WTC11 (cell line): Measurements from ENCODE around the gene ILDR2. TPM values are rescaled to one million over a fixed set of nuclear protein-coding genes. Genes with fewer than 3 reads are reported as not detected.

Experiments
- ATAC-seq: fragments of 200-7000 bp; cut with Tn5 transposase; 2 replicates; pipeline ENCODE4 v1.10.0; 2021; ENCODE audit warnings: mild to moderate bottlenecking, moderate library complexity
- CTCF ChIA-PET: fragments of 300-600 bp; sonication (Branson Sonifier 250); formaldehyde crosslinking; loops from one replicate; lab custom pipeline; 2021; ENCODE audit warnings: antibody characterized with exemption; lab: Charles Lee
- POLR2A ChIA-PET: fragments of 350-600 bp; sonication (Branson Sonifier 250); formaldehyde crosslinking; loops from one replicate; lab custom pipeline; 2021; ENCODE audit warnings: antibody characterized with exemption; lab: Charles Lee
- DNase-seq: peaks from one replicate; pipeline ENCODE4 v3.0.0; 2021; ENCODE audit warnings: low spot score
- H3K27ac Mint-ChIP-seq: 2 replicates; pipeline ENCODE4 v1.8.0; 2021; ENCODE audit warnings: mixed read lengths
- H3K27me3 Mint-ChIP-seq: 2 replicates; pipeline ENCODE4 v1.8.0; 2021; ENCODE audit warnings: low read depth, mild to moderate bottlenecking, moderate library complexity, mixed read lengths
- H3K36me3 Mint-ChIP-seq: 2 replicates; pipeline ENCODE4 v1.8.0; 2021; ENCODE audit warnings: mixed read lengths
- H3K4me1 Mint-ChIP-seq: 2 replicates; pipeline ENCODE4 v1.8.0; 2022; ENCODE audit warnings: mixed read lengths
- H3K4me3 Mint-ChIP-seq: 2 replicates; pipeline ENCODE4 v1.8.0; 2021; ENCODE audit warnings: mild to moderate bottlenecking, moderate library complexity, mixed read lengths
- H3K9me3 Mint-ChIP-seq: 2 replicates; pipeline ENCODE4 v1.8.0; 2021; ENCODE audit warnings: mixed read lengths
- AFF4 ChIP-seq: sonication (generic); formaldehyde crosslinking; IDR thresholded peaks from 2 replicates; pipeline ENCODE4 v1.8.1; 2023; ENCODE audit warnings: mild to moderate bottlenecking, missing genetic modification reagents, borderline replicate concordance
- ATF6 ChIP-seq: sonication (generic); formaldehyde crosslinking; IDR thresholded peaks from 2 replicates; pipeline ENCODE4 v1.8.1; 2023; ENCODE audit warnings: mild to moderate bottlenecking, missing genetic modification reagents
- EMX1 ChIP-seq: fragments of 250-450 bp; sonication (Bioruptor Pico); IDR thresholded peaks from 2 replicates; pipeline ENCODE4 v1.8.0; 2021; ENCODE audit warnings: mild to moderate bottlenecking
- ESRRA ChIP-seq: sonication (generic); formaldehyde crosslinking; IDR thresholded peaks from 2 replicates; pipeline ENCODE4 v1.8.1; 2022; ENCODE audit warnings: mild to moderate bottlenecking, missing genetic modification reagents, borderline replicate concordance
- GABPB1 ChIP-seq: sonication (generic); formaldehyde crosslinking; IDR thresholded peaks from 2 replicates; pipeline ENCODE4 v1.8.1; 2023; ENCODE audit warnings: mild to moderate bottlenecking, missing genetic modification reagents
- NR2C2 ChIP-seq: sonication (generic); formaldehyde crosslinking; IDR thresholded peaks from 2 replicates; pipeline ENCODE4 v1.8.0; 2022; ENCODE audit warnings: mild to moderate bottlenecking, missing genetic modification reagents
- PREB ChIP-seq: sonication (generic); formaldehyde crosslinking; IDR thresholded peaks from 2 replicates; pipeline ENCODE4 v1.8.1; 2022; ENCODE audit warnings: mild to moderate bottlenecking, missing genetic modification reagents, moderate library complexity, borderline replicate concordance
- SOX15 ChIP-seq: fragments of 250-450 bp; sonication (Bioruptor Pico); IDR thresholded peaks from 2 replicates; pipeline ENCODE4 v1.9.0; 2021; ENCODE audit warnings: mild to moderate bottlenecking
- SP1 ChIP-seq: sonication (generic); formaldehyde crosslinking; conservative IDR thresholded peaks from 2 replicates; pipeline ENCODE4 v1.8.1; 2022; ENCODE audit warnings: missing genetic modification reagents
- USF2 ChIP-seq: sonication (generic); formaldehyde crosslinking; IDR thresholded peaks from 2 replicates; pipeline ENCODE4 v1.8.1; 2023; ENCODE audit warnings: mild to moderate bottlenecking, missing genetic modification reagents, moderate library complexity
- ZNF396 ChIP-seq: fragments of 250-450 bp; sonication (Bioruptor Pico); IDR thresholded peaks from 2 replicates; pipeline ENCODE4 v1.8.0; 2021; ENCODE audit warnings: mild to moderate bottlenecking, moderate library complexity, borderline replicate concordance
- total RNA-seq: library from RNA; stranded (reverse); gene quantifications from 3 replicates; pipeline ENCODE4 v1.2.3, GENCODE V29; 2021

ILDR2 gene
- total RNA-seq, 1 experiment from 2014 or later, result 1.6 TPM

GRCh38 chr1:167000546-167000945 is 25.2 kb upstream of the ILDR2 start (continued):
- TF ChIP-seq NR2C2 (CRISPR knock-in tag), result no peak

GRCh38 chr1:166999500-167000055 is 24.2 kb upstream of the ILDR2 start:
- Mint-ChIP-seq H3K36me3 (peaks cover 2% of the 10 kb centered on the region; the same call in 1 of the 2 replicates), H3K4me1 (peaks cover 9% of the 10 kb centered on the region), H3K9me3 (peaks cover 19% of the 10 kb centered on the region), H3K4me3 (no peak overlapping the region), H3K27me3 (no peaks in the 10 kb centered on the region), H3K27ac (no peak overlapping the region)
- CTCF ChIA-PET, result interaction anchor here (0.9 to 1.5 kb wide), 3 partner anchors 60 to 116 kb away, joined by 5 to 6 read pairs (median 6); no protein-coding TSS in a partner anchor
- POLR2A ChIA-PET, result no interaction called here
- TF ChIP-seq ATF6 (CRISPR knock-in tag) (no peak), ZNF396 (CRISPR knock-in tag) (no peak), SOX15 (no peak), SP1 (no peak)
- DNase-seq, result no peak
- no peak for ATAC-seq

- H3K27ac Mint-ChIP-seq, result no peak overlapping the region
- DNase-seq, result no peak
- H3K4me1 Mint-ChIP-seq, result peaks cover 9% of the 10 kb centered on the region
- CTCF ChIA-PET, result interaction anchor here (0.9 to 1.5 kb wide), 3 partner anchors 60 to 115 kb away, joined by 5 to 6 read pairs (median 6); no protein-coding TSS in a partner anchor
- H3K36me3 Mint-ChIP-seq, result peaks cover 2% of the 10 kb centered on the region; the same call in 1 of the 2 replicates
- H3K9me3 Mint-ChIP-seq, result peaks cover 19% of the 10 kb centered on the region
- POLR2A ChIA-PET, result no interaction called here
- H3K27me3 Mint-ChIP-seq, result no peaks in the 10 kb centered on the region
- TF ChIP-seq AFF4 (CRISPR knock-in tag) (no peak), EMX1 (no peak)
- ATAC-seq, result no peak
- no peak overlapping the region for H3K4me3 Mint-ChIP-seq
Observed at GRCh38 chr1:166999075-166999474, 23.7 kb upstream of the ILDR2 start.

- peak; percentile 53 for DNase-seq
- CTCF ChIA-PET, result interaction anchor here (0.6 kb wide), 1 partner anchor 949 kb away, joined by 4 read pairs; no protein-coding TSS in a partner anchor
- no peaks in the 10 kb centered on the region for H3K4me1 Mint-ChIP-seq
- peak; percentile 76 for ATAC-seq
- H3K9me3 Mint-ChIP-seq, result no peaks in the 10 kb centered on the region
- H3K27me3 Mint-ChIP-seq, result peaks cover 10% of the 10 kb centered on the region
- no peak within 1 kb of the TSS for H3K27ac Mint-ChIP-seq
- TF ChIP-seq ESRRA (no peak), GABPB1 (CRISPR knock-in tag) (peak; percentile 55; the same call in 1 of the 2 replicates), PREB (CRISPR knock-in tag) (no peak), USF2 (CRISPR knock-in tag) (no peak)
- TF ChIP-seq, all 79 proteins: peak for 1
- H3K36me3 Mint-ChIP-seq, result no peaks in the 10 kb centered on the region
- POLR2A ChIA-PET, result no interaction called here
- H3K4me3 Mint-ChIP-seq, result no peak within 1 kb of the TSS
Observed at GRCh38 chr1:166988974-166989515, 13.7 kb upstream of the ILDR2 start, which contains the start of gene MAEL. MAEL (plus strand) TSS chr1:166989280; CDS start chr1:166989353, 73 bp downstream.
